Fibroblast of skin of left quadriceps (primary cell): ENCODE measurements around the gene RSPH10B2.
"Not testable (repeated sequence)": the region's sequence is repeated elsewhere in the genome, so short reads cannot be mapped to it uniquely, and the experiment has no call there.

ENCODE experiments used
- DNase-seq, 2 experiments: peaks; one replicate each; pipeline ENCODE4 v3.0.0-alpha.2; 2013; ENCODE audit warnings: low read depth in 2 of 2

The RSPH10B2 gene

DNA sequence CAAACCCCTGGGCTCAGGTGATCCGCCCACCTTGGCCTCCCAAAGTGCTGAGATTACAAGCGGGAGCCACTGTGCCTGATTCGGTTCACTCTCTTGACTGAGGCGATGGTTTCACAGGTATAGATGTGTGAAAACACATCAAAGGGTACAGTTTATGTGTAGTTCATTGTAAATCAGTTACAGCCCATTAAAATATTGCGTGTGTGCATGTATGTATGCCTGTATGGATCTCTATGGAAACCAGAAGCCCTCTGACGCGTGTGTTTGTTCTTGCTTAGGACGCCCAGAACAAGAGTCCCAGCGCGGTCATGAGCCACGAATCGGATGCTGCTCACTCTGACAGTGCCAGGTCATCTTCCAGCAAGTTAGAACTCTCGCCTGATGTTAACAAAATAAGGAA is 35.5 kb downstream of the RSPH10B2 start:
- not testable (repeated sequence) for DNase-seq

DNA sequence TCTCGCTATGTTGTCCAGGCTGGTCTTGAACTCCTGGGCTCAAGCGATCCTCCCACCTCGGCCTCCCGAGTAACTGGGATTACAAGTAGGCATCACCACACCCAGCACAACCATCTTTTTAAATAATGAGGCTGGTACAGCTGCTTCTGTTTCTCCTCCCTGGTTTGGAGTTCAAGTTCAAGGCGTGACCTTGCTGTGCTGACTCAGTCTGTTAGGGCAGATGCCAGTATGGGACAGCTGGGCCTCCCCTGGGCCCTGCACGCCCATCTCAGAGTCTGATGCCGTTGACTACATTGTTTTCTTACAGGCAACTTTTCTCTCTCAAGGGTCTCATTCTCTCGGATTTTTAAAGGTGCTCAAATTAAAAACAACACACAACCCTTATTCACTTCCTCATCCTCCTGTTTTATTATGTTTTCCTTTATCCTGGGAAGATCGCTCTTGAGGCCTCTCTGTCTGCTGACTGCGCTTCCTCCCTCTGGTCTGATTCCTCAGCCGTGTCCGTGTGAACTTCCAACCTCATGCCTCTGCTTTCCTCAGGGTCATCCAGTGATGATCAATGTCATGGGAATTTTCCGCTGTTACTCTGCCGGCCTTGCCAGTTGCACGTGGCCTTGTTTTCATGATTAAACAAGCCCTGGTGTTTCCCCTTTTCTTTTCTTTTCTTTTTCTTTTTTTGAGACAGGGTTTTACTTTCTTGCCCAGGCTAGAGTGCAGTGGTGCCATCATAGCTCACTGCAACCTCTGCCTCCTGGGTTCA is 38.4 kb downstream of the RSPH10B2 start:
- DNase-seq: not testable (repeated sequence)

- DNase-seq: not testable (repeated sequence)
These were observed 40.4 kb downstream of the RSPH10B2 start for GRCh38 chr7:6794276-6794675.

- not testable (repeated sequence) for DNase-seq
These were observed 43.3 kb downstream of the RSPH10B2 start for GRCh38 chr7:6797218-6797617.

DNA sequence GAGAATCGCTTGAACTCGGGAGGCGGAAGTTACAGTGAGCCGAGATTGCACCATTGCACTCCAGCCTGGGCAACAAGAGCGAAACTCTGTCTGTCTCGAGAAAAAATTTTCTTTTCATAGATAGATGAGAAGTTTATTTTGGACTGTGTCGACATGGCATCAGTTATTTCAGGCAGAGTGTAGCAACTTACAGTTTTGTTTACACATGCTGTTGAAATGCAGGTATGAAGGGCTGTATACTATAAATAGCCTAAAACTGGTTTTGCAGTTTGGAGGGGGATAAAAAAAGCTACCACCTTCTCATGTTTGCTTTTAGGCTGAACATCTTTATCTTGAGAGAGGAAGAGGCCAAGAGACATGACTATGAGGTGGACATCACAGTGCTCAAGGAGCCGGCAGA is 44.1 kb downstream of the RSPH10B2 start:
- DNase-seq: not testable (repeated sequence)

DNA sequence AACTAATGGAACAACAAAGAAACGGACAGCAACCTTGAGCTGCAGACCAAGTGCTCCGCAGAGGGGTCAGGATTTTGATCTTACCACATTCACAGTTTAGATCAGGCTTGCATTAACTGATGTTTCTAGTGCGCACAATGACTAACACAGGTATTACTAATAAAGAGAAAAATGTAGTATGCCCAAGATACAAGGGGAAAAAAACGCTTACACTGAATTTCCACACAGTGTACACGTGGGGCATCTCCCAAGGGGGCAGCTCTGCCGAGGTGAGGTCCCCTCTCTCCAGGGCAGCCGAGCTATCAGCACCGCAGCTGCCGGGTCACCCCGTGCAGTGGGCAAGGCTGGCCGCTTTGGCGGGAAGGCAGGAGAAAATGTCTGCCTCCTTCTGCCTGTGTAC is 46.0 kb downstream of the RSPH10B2 start:
- not testable (repeated sequence) for DNase-seq

- DNase-seq: not testable (repeated sequence)
These were observed 46.4 kb downstream of the RSPH10B2 start for GRCh38 chr7:6800331-6800730.

GRCh38 chr7:6807393-6807918 is 53.6 kb downstream of the RSPH10B2 start:
- DNase-seq: not testable (repeated sequence)

- not testable (repeated sequence) for DNase-seq
These were observed 54.1 kb downstream of the RSPH10B2 start for GRCh38 chr7:6807959-6808358.

DNA sequence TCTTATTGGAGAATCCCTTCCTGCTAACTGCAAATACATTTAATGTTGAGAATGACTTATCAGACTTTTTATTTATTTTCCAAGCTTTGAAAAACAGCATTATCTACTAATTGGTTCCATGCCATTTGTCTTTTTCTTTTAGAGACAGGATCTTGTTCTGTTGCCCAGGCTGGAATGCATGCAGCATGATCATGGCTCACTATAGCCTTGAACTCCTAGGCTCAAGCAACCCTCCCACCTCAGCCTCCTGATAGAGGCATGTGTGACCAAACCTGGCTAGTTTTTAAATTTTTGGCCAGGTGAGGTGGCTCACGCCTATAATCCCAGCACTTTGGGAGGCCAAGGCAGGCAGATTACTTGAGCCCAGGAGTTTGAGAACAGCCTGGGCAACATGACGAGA is 59.1 kb downstream of the RSPH10B2 start:
- not testable (repeated sequence) for DNase-seq

DNA sequence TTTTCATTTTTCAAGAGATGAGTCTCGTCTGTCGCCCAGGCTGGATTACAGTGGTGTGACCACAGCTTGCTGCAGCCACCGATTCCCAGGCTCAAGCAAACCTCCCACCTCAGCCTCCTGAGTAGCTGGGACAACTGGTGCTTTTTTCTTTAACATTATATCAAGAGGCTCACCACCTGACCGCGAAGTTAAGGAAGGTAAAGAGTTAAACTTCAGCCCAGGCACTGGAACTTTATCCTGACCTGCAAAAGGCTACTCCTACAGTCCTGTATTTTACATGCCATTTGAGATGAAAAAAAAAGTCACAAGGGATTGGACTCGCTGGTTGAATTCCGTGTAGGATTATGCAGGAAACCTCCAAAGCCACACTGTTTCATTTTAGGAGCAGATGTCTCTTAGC is 61.6 kb downstream of the RSPH10B2 start:
- DNase-seq: not testable (repeated sequence)

DNA sequence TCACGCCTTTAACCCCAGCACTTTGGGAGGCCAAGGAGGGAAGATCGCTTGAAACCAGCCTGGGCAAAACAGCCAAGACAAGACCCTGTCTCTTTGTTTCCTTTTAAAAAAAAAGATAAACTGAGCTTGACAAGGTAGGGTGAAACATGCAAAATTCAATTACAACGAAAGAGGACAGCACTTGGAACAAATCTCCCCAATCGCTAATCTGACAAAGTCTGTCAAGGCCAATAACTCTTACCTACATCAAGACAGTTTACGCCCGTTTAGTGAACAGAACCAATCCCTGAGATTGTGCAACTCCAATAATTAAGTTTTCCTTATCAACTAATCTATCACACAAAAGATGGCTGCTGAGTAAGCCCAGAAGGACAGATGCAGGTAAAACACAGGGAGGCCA is 67.7 kb downstream of the RSPH10B2 start:
- not testable (repeated sequence) for DNase-seq

- DNase-seq: not testable (repeated sequence)
These were observed 71.6 kb downstream of the RSPH10B2 start for GRCh38 chr7:6825236-6826125.

DNA sequence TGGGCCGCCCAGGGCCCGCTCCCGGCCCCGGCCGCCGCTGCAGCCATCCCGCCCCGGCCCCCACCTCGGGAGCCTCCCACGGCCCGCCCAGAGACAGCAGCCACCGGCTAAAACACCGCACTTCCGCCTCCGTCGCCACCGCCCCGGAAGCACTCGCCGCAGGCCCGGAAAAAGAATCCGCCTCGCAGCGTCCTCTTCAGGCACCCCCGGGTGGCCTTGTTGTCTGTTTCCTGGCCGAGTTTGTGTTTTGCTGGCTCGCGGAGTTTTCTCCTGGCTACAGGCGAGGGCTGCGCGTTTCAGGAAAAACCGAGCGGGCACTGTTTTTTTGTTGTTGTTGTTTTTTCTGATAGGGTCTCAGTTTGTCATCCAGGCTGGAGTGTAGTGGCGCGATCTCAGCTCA is 72.2 kb downstream of the RSPH10B2 start, which contains the start of gene CCZ1B:
Gene CCZ1B (minus strand): TSS at position 125 of the 400 bp plus-strand sequence. CDS start 78 bp downstream, at position 47.
- DNase-seq: peak; percentile 24 to 29

DNA sequence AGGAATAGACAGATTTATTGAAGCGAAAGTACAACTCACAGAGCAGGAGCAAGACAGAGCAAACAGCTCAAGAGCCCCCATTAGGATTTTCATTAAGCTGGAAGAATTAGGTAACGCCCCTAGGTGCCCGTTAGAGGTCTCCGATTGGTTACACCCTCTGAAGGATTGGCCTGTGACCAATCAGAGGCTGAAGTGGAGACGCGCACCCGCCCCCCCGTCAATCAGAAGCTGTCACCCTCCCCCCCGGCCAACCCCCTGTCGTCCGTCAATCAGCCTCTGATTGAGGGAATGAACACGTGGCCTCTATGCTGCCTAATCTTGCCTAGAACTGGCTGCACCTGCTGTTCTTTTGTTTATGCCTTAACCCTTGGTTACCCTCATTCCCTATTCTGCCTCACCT is 73.3 kb downstream of the RSPH10B2 start:
- DNase-seq: not testable (repeated sequence)

GRCh38 chr7:6829616-6830015 is 75.7 kb downstream of the RSPH10B2 start:
- not testable (repeated sequence) for DNase-seq

GRCh38 chr7:6830026-6830425 is 76.1 kb downstream of the RSPH10B2 start:
- not testable (repeated sequence) for DNase-seq

- DNase-seq: no peak
These were observed 77.3 kb downstream of the RSPH10B2 start for GRCh38 chr7:6831018-6831725.

DNA sequence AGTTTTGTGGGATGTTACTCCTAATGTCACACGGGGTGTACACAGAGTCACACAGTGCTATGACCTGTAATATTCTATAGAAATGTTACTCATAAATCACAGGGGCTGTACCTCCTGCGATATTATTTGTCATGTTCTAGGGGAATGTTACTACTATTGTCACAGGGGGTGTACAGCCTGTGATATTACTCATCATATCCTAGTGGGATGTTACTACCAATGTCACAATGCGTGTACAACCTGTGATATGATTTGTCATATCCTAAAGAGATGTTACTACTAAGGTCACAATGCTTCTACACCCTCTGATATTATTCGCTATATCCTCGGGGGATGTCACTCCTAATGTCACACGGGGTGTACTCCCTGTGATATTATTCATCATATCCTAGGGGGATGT is 79.7 kb downstream of the RSPH10B2 start:
- no peak for DNase-seq

DNA sequence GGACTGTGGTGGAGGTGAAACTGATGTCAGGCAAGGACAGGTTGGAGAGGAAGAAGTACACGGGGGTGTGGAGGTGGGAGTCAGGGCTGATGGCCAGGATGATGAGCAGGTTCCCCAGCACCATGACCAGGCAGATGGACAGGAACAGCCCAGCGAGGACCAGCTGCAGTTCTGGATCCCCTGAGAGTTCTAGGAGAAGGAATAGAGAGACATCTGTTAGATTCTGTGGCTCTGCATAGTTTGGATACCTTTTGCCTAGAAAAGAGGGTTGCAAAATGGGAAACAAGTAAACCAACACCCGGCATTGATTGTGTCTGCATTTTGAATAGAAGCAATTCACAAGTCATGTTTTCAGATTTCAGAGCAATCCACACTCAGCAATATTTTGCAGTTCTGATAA is 81.6 kb downstream of the RSPH10B2 start:
- DNase-seq: not testable (repeated sequence)

- DNase-seq: not testable (repeated sequence)
These were observed 83.2 kb downstream of the RSPH10B2 start for GRCh38 chr7:6837081-6837480.
